HL-60 (cell line): ENCODE measurements around the gene CHIT1.

ENCODE experiments used
- DNase-seq, 2 experiments: peaks; one replicate each; pipeline ENCODE4 v3.0.0-alpha.2; 2010 to 2020; ENCODE audit warnings: low read depth in 1 of 2, low spot score in 1 of 2
- H3K27ac ChIP-seq: fragments of 250-450 bp; sonication (Bioruptor Pico); replicated peaks from 2 replicates; pipeline ENCODE4 v1.5.1; 2020; ENCODE audit warnings: mild to moderate bottlenecking, moderate library complexity
- H3K27me3 ChIP-seq: fragments of 250-450 bp; sonication (Bioruptor Pico); 2 replicates; pipeline ENCODE4 v1.5.1; 2021; ENCODE audit warnings: mild to moderate bottlenecking, moderate library complexity; ENCODE audit not compliant: insufficient read depth, poor library complexity, severe bottlenecking
- H3K4me3 ChIP-seq: replicated peaks from 2 replicates; pipeline ENCODE4 v1.5.1; 2011; ENCODE audit warnings: mild to moderate bottlenecking, control low read depth, low read length; ENCODE audit not compliant: insufficient read depth
- GABPA ChIP-seq: IDR thresholded peaks from 2 replicates; pipeline ENCODE4 v1.6.1; 2012; ENCODE audit warnings: low read depth
- POLR2AphosphoS5 ChIP-seq: IDR thresholded peaks from 2 replicates; pipeline ENCODE4 v1.6.1; 2012; ENCODE audit warnings: low read depth
- SPI1 ChIP-seq: IDR thresholded peaks from 2 replicates; pipeline ENCODE4 v1.6.1; 2012; ENCODE audit warnings: low read depth, mild to moderate bottlenecking, borderline replicate concordance
- TF ChIP-seq, protein P1 (sequence below): IDR thresholded peaks from 2 replicates; pipeline ENCODE4 v1.6.1; 2012; ENCODE audit warnings: low read depth; ENCODE audit not compliant: insufficient replicate concordance
- TF ChIP-seq, protein P2 (sequence below): IDR thresholded peaks from one replicate; pipeline ENCODE4 v1.5.1; 2011; ENCODE audit warnings: low read length, control low read depth, inconsistent platforms; ENCODE audit not compliant: insufficient read depth

The CHIT1 gene

DNA sequence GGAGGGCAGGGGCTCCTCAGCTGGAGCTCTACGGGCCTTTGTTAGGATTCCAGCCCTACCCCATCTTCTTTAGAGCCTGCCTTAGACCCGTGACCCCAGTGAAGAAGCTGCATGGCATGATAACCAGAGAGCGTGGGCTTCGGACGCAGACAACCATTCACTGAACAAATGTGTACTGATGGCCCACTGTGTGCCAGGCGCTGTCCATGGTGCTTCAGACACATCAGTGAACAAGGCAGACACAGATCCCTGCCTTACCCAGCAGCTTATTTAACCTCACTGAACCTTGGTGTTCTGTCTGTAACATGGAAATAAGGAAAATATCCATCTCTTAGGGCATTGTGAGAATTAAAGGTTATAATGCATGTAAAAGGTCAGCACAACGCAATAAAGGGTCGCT, 9.5 kb downstream of the CHIT1 start:
- DNase-seq, result no peak
- no peak for TF ChIP-seq GABPA
- no peak for TF ChIP-seq SPI1
- TF ChIP-seq POLR2AphosphoS5, result no peak
- TF ChIP-seq, protein P1, sequence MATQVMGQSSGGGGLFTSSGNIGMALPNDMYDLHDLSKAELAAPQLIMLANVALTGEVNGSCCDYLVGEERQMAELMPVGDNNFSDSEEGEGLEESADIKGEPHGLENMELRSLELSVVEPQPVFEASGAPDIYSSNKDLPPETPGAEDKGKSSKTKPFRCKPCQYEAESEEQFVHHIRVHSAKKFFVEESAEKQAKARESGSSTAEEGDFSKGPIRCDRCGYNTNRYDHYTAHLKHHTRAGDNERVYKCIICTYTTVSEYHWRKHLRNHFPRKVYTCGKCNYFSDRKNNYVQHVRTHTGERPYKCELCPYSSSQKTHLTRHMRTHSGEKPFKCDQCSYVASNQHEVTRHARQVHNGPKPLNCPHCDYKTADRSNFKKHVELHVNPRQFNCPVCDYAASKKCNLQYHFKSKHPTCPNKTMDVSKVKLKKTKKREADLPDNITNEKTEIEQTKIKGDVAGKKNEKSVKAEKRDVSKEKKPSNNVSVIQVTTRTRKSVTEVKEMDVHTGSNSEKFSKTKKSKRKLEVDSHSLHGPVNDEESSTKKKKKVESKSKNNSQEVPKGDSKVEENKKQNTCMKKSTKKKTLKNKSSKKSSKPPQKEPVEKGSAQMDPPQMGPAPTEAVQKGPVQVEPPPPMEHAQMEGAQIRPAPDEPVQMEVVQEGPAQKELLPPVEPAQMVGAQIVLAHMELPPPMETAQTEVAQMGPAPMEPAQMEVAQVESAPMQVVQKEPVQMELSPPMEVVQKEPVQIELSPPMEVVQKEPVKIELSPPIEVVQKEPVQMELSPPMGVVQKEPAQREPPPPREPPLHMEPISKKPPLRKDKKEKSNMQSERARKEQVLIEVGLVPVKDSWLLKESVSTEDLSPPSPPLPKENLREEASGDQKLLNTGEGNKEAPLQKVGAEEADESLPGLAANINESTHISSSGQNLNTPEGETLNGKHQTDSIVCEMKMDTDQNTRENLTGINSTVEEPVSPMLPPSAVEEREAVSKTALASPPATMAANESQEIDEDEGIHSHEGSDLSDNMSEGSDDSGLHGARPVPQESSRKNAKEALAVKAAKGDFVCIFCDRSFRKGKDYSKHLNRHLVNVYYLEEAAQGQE, result peak; percentile 93
- Histone ChIP-seq H3K27me3 (no peaks in the 10 kb centered on the region), H3K4me3 (no peak overlapping the region), H3K27ac (no peak overlapping the region)

DNA sequence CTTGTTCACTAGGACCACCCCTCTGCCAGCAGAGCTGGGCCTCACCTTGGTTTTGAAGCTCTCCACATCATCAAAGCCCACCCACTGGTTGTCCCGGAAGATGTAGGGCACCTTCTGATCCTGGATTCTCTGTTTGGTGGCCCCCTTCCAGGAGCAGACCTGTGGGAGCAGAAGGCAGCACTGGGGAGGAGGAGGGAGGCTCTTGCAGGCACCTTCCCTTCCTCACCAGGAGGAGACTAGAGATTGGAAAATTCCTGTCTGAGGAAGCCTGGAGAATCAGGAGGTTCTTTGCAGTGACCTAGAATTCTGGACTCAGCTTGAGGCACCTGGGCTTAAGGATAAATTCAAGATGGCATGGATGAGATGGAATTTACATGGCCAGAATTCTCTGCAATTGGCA, 10.3 kb downstream of the CHIT1 start:
- TF ChIP-seq SPI1 (no peak), POLR2AphosphoS5 (no peak), GABPA (no peak)
- TF ChIP-seq, protein P1, result no peak
- TF ChIP-seq, protein P2, sequence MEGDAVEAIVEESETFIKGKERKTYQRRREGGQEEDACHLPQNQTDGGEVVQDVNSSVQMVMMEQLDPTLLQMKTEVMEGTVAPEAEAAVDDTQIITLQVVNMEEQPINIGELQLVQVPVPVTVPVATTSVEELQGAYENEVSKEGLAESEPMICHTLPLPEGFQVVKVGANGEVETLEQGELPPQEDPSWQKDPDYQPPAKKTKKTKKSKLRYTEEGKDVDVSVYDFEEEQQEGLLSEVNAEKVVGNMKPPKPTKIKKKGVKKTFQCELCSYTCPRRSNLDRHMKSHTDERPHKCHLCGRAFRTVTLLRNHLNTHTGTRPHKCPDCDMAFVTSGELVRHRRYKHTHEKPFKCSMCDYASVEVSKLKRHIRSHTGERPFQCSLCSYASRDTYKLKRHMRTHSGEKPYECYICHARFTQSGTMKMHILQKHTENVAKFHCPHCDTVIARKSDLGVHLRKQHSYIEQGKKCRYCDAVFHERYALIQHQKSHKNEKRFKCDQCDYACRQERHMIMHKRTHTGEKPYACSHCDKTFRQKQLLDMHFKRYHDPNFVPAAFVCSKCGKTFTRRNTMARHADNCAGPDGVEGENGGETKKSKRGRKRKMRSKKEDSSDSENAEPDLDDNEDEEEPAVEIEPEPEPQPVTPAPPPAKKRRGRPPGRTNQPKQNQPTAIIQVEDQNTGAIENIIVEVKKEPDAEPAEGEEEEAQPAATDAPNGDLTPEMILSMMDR, result no peak
- no peaks in the 10 kb centered on the region for H3K27me3 ChIP-seq
- no peak overlapping the region for H3K27ac ChIP-seq
- H3K4me3 ChIP-seq, result no peak overlapping the region
- DNase-seq, result no peak

DNA sequence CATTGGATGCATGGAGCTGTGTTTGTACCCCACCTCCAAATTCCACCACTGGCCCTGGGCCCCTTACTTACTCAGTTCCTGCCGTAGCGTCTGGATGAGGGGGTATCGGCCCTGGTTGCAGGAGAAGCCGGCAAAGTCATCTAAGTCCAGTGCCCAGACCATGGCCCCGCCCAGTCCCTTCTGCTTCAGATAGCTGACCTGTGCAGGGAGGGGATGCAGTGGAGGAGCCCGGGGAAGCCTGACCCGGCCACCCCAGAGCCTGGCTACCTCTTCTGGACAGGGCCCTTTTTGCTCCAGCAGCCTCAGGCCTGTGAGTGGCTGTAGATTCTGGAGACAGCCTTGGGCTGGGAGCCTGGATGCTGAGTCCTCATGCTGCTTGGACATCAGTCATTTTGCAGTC, 11.8 kb downstream of the CHIT1 start:
- no peak overlapping the region for H3K4me3 ChIP-seq
- H3K27ac ChIP-seq, result 0 out of 2 replicates have a peak overlapping the region, but pooled peaks have one; percentile 12
- no peaks in the 10 kb centered on the region for H3K27me3 ChIP-seq
- no peak for DNase-seq
- TF ChIP-seq, protein P2, result no peak
- TF ChIP-seq GABPA (no peak), POLR2AphosphoS5 (no peak), SPI1 (no peak)
- TF ChIP-seq, protein P1, result no peak
